ENCODE data around the gene FYCO1.

- TF ChIP-seq POLR2A (IDR thresholded peaks at IDR 0.05; ENCODE audit: low read length) (no peak), GATA1 (IDR thresholded peaks at IDR 0.05; ENCODE audit: low read depth, low read length) (no peak)
Measured at GRCh38 chr3:45946307-45946706, 49.3 kb downstream of the FYCO1 start.

Measured in erythroblast (primary cell).